CD14-positive monocyte (primary cell): Measurements from ENCODE around the gene MLLT10. TPM values are rescaled to one million over a fixed set of nuclear protein-coding genes. Genes with fewer than 3 reads are reported as not detected.
"Not testable (repeated sequence)": the region's sequence is repeated elsewhere in the genome, so short reads cannot be mapped to it uniquely, and the experiment has no call there.

Experiments used
- DNase-seq, 3 donors: peaks; one replicate each; pipeline ENCODE4 v3.0.0-alpha.2; 2011 to 2022
- H2AFZ ChIP-seq: 2 replicates; pipeline ENCODE4 v1.6.0; 2012; ENCODE audit warnings: mild to moderate bottlenecking, low read depth, low read length, inconsistent platforms; ENCODE audit not compliant: insufficient read depth, poor library complexity, severe bottlenecking
- H3K27ac ChIP-seq, 2 donors: 1 replicate in 1 of 2; 2 replicates in 1 of 2; pipeline ENCODE4 v1.5.1; 2012 to 2013; ENCODE audit warnings: low read length in 2 of 2, control low read depth in 1 of 2, inconsistent platforms in 1 of 2, low read depth in 1 of 2, mild to moderate bottlenecking in 1 of 2
- H3K27me3 ChIP-seq, 2 donors: one replicate each; pipeline versions ENCODE4 v1.6.0 to v1.6.1; 2011 to 2013; ENCODE audit warnings: low read length in 2 of 2; ENCODE audit not compliant: control insufficient read depth in 2 of 2, insufficient read depth in 2 of 2
- H3K36me3 ChIP-seq, 2 donors: replicated peaks in 1 of 2; 1 replicate in 1 of 2; 2 replicates in 1 of 2; pipeline versions ENCODE4 v1.5.1 to v1.6.1; 2012 to 2013; ENCODE audit warnings: low read length in 2 of 2, control low read depth in 1 of 2, inconsistent platforms in 1 of 2, mild to moderate bottlenecking in 1 of 2; ENCODE audit not compliant: insufficient read depth in 2 of 2, control insufficient read depth in 1 of 2
- H3K4me1 ChIP-seq, 2 donors: 1 replicate in 1 of 2; 2 replicates in 1 of 2; pipeline versions ENCODE4 v1.5.1 to v1.6.1; 2012 to 2013; ENCODE audit warnings: low read length in 2 of 2, control low read depth in 1 of 2, inconsistent platforms in 1 of 2, mild to moderate bottlenecking in 1 of 2, moderate library complexity in 1 of 2; ENCODE audit not compliant: insufficient read depth in 2 of 2, control insufficient read depth in 1 of 2
- H3K4me2 ChIP-seq: replicated peaks from 2 replicates; pipeline ENCODE3; 2012; ENCODE audit warnings: low read length, moderate library complexity, mild to moderate bottlenecking; ENCODE audit not compliant: poor library complexity, severe bottlenecking; ENCODE audit errors: extremely low read depth
- H3K4me3 ChIP-seq, 3 experiments: fragments of 200-600 bp in 1 of 3; sonication (generic) in 1 of 3; replicated peaks in 1 of 3; 1 replicate in 2 of 3; 2 replicates in 1 of 3; pipeline ENCODE4 v1.5.1; 2011 to 2013; ENCODE audit warnings: low read length in 3 of 3, mild to moderate bottlenecking in 3 of 3, control low read depth in 2 of 3, low read depth in 2 of 3, inconsistent platforms in 1 of 3, moderate library complexity in 1 of 3
- H3K79me2 ChIP-seq: 2 replicates; pipeline ENCODE4 v1.6.0; 2012; ENCODE audit warnings: mild to moderate bottlenecking, control low read depth, inconsistent platforms, low read length, moderate library complexity; ENCODE audit not compliant: insufficient read depth
- H3K9ac ChIP-seq: 2 replicates; pipeline ENCODE4 v1.6.0; 2017; ENCODE audit warnings: low read length, mild to moderate bottlenecking; ENCODE audit not compliant: insufficient read depth, poor library complexity, severe bottlenecking
- H3K9me3 ChIP-seq, 2 donors: replicated peaks in 1 of 2; 1 replicate in 1 of 2; 2 replicates in 1 of 2; pipeline versions ENCODE4 v1.5.1 to v1.6.1; 2012 to 2013; ENCODE audit warnings: low read length in 2 of 2, control low read depth in 1 of 2; ENCODE audit not compliant: control insufficient read depth in 1 of 2, insufficient read depth in 1 of 2
- H4K20me1 ChIP-seq: 2 replicates; pipeline ENCODE4 v1.6.0; 2012; ENCODE audit warnings: mild to moderate bottlenecking, low read length, control low read depth, moderate library complexity; ENCODE audit not compliant: insufficient read depth
- H3K27ac Mint-ChIP-seq, 7 donors: one replicate each; pipeline ENCODE4 v1.8.0; 2020; ENCODE audit warnings: mild to moderate bottlenecking in 7 of 7, mixed read lengths in 7 of 7, moderate library complexity in 6 of 7, inconsistent platforms in 2 of 7
- H3K27me3 Mint-ChIP-seq, 3 donors: one replicate each; pipeline ENCODE4 v1.8.0; 2021 to 2022; ENCODE audit warnings: low read depth in 3 of 3, mild to moderate bottlenecking in 3 of 3, mixed read lengths in 3 of 3, moderate library complexity in 3 of 3, inconsistent platforms in 1 of 3
- H3K36me3 Mint-ChIP-seq, 2 donors: one replicate each; pipeline ENCODE4 v1.8.0; 2020; ENCODE audit warnings: mixed read lengths in 2 of 2, inconsistent platforms in 1 of 2, mild to moderate bottlenecking in 1 of 2
- H3K4me1 Mint-ChIP-seq: one replicate; pipeline ENCODE4 v1.8.0; 2020; ENCODE audit warnings: mild to moderate bottlenecking, mixed read lengths
- H3K4me3 Mint-ChIP-seq, 2 donors: one replicate each; pipeline ENCODE4 v1.8.0; 2020; ENCODE audit warnings: mild to moderate bottlenecking in 2 of 2, mixed read lengths in 2 of 2, moderate library complexity in 1 of 2
- H3K9me3 Mint-ChIP-seq, 7 donors: one replicate each; pipeline ENCODE4 v1.8.0; 2020 to 2022; ENCODE audit warnings: mixed read lengths in 7 of 7, mild to moderate bottlenecking in 6 of 7, moderate library complexity in 6 of 7, inconsistent platforms in 2 of 7
- CTCF ChIP-seq: fragments of 200-600 bp; IDR thresholded peaks from one replicate; pipeline ENCODE4 v1.8.0; 2022; ENCODE audit warnings: antibody characterized with exemption, mild to moderate bottlenecking
- WGBS: methylation state at CpG from one replicate; pipeline ENCODE4 v1.1.5; 2013; ENCODE audit warnings: missing lambda C conversion rate; ENCODE audit not compliant: insufficient coverage; 5-methylcytosine and 5-hydroxymethylcytosine counted together
- intact Hi-C, 2 donors: fragments of 100-400 bp; cut with micrococcal nuclease; formaldehyde crosslinking; loops; one replicate each; pipeline versions ENCODE4 v1.15.0 to v1.15.1; 2023
- polyA plus RNA-seq, 3 donors: library from polyadenylated mRNA; depleted of rRNA in 1 of 3; unstranded in 2 of 3; stranded (reverse) in 1 of 3; fragments of 300-500 nt in 2 of 3; fragments of >200 nt in 1 of 3; fragmentation: Illumina TruSeq in 2 of 3; gene quantifications; 1 replicate in 2 of 3; 2 replicates in 1 of 3; pipeline ENCODE4 v1.2.3, GENCODE V29; 2012 to 2021

The MLLT10 gene
- polyA plus RNA-seq, 3 donors, result 4.9 to 39.1 (median 7.5) TPM

GRCh38 chr10:21570761-21571521 lies 36.9 kb downstream of the MLLT10 start:
- no peak for TF ChIP-seq CTCF
- H3K4me1 Mint-ChIP-seq, result peaks cover 11% of the 10 kb centered on the region
- no peak overlapping the region for H3K4me3 Mint-ChIP-seq
- DNase-seq, result no peak
- H3K36me3 Mint-ChIP-seq, result peaks cover 37 to 65% of the 10 kb centered on the region in 2 donors
- H2AFZ ChIP-seq, result no peak overlapping the region
- H3K9me3 ChIP-seq, result no peaks in the 10 kb centered on the region
- peaks cover 96% of the 10 kb centered on the region for H3K79me2 ChIP-seq
- H3K9ac ChIP-seq, result no peak overlapping the region
- peaks cover 20 to 44% of the 10 kb centered on the region in 2 donors for H3K36me3 ChIP-seq
- H4K20me1 ChIP-seq, result peaks cover 86% of the 10 kb centered on the region
- WGBS, result 90% methylated on average over 3 of the region's 3 CpGs
- no peak overlapping the region for H3K4me2 ChIP-seq
- H3K4me3 ChIP-seq, result no peak overlapping the region
- H3K27me3 ChIP-seq, result no peaks in the 10 kb centered on the region
- peaks cover 0 to 2% (median 0%) of the 10 kb centered on the region in 7 donors for H3K9me3 Mint-ChIP-seq
- peak overlapping the region in 4 of 7 donors; percentile 58 to 86 (median 61) for H3K27ac Mint-ChIP-seq
- no peak overlapping the region for H3K27ac ChIP-seq
- no peaks in the 10 kb centered on the region for H3K4me1 ChIP-seq
- H3K27me3 Mint-ChIP-seq, result peaks cover 0 to 3% (median 0%) of the 10 kb centered on the region in 3 donors
- intact Hi-C loops, result no loop called here

GRCh38 chr10:21572578-21572977 lies 38.5 kb downstream of the MLLT10 start:
- Histone ChIP-seq H3K4me2 (no peak overlapping the region), H3K27ac (peak overlapping the region in 1 of 2 donors; percentile 27), H3K9me3 (no peaks in the 10 kb centered on the region), H3K27me3 (no peaks in the 10 kb centered on the region), H3K79me2 (peaks cover 96% of the 10 kb centered on the region), H3K4me3 (no peak overlapping the region), H3K36me3 (peaks cover 10 to 39% of the 10 kb centered on the region in 2 donors), H3K4me1 (no peaks in the 10 kb centered on the region), H3K9ac (no peak overlapping the region), H4K20me1 (peaks cover 83% of the 10 kb centered on the region), H2AFZ (no peak overlapping the region)
- WGBS, result no CpG with 5 or more reads among the region's 3 CpGs
- intact Hi-C loops, result no loop called here
- Mint-ChIP-seq H3K9me3 (peaks cover 0 to 2% (median 0%) of the 10 kb centered on the region in 7 donors), H3K4me1 (peaks cover 17% of the 10 kb centered on the region), H3K4me3 (no peak overlapping the region), H3K36me3 (peaks cover 33 to 66% of the 10 kb centered on the region in 2 donors), H3K27ac (peak overlapping the region in 2 of 7 donors; percentile 2 to 27), H3K27me3 (peaks cover 0 to 3% (median 0%) of the 10 kb centered on the region in 3 donors)
- DNase-seq, result no peak
- no peak for TF ChIP-seq CTCF

GRCh38 chr10:21574514-21574913 lies 40.5 kb downstream of the MLLT10 start:
- DNase-seq, H3K4me1 ChIP-seq, H3K27ac Mint-ChIP-seq, intact Hi-C loops, H3K9me3 Mint-ChIP-seq, H3K27me3 ChIP-seq, H3K4me3 ChIP-seq, H3K27ac ChIP-seq, H3K9me3 ChIP-seq, H3K4me2 ChIP-seq, H3K9ac ChIP-seq, H3K4me3 Mint-ChIP-seq, H3K27me3 Mint-ChIP-seq, H2AFZ ChIP-seq: not testable (repeated sequence)
- H3K79me2 ChIP-seq, result peaks cover 96% of the 10 kb centered on the region
- peaks cover 83% of the 10 kb centered on the region for H4K20me1 ChIP-seq
- Mint-ChIP-seq H3K36me3 (peaks cover 25 to 53% of the 10 kb centered on the region in 2 donors), H3K4me1 (peaks cover 17% of the 10 kb centered on the region)
- H3K36me3 ChIP-seq, result peaks cover 10 to 41% of the 10 kb centered on the region in 2 donors
- no CpG with 5 or more reads among the region's 2 CpGs for WGBS
